SU-DHL-6 (cell line): ENCODE measurements around the gene ZBTB12.

ENCODE experiments used
- H2AFZ ChIP-seq: fragments of 200-600 bp; sonication (generic); 2 replicates; pipeline ENCODE4 v1.6.1; 2014; ENCODE audit warnings: low read depth, mild to moderate bottlenecking, moderate library complexity, mixed read lengths, antibody characterized with exemption, low read length; ENCODE audit not compliant: severe bottlenecking
- H3F3A ChIP-seq: fragments of 200-600 bp; shearing (Covaris generic); 2 replicates; pipeline ENCODE4 v1.6.0; 2016; ENCODE audit warnings: antibody characterized with exemption, mild to moderate bottlenecking; ENCODE audit not compliant: insufficient read depth
- H3K27ac ChIP-seq: fragments of 200-600 bp; sonication (generic); 2 replicates; pipeline ENCODE4 v1.5.1; 2016; ENCODE audit warnings: low read depth, mild to moderate bottlenecking, low read length, moderate library complexity, mixed read lengths
- H3K27me3 ChIP-seq: fragments of 200-600 bp; sonication (generic), shearing (Covaris generic); 2 replicates; pipeline ENCODE4 v1.6.0; 2014; ENCODE audit warnings: mild to moderate bottlenecking, low read length
- H3K36me3 ChIP-seq: fragments of 200-600 bp; sonication (generic); 2 replicates; pipeline ENCODE4 v1.6.1; 2014; ENCODE audit warnings: mild to moderate bottlenecking, low read length, mixed read lengths
- H3K4me2 ChIP-seq: fragments of 300-600, 200-600 bp; shearing (Covaris generic), sonication (generic); 2 replicates; pipeline ENCODE4 v1.6.0; 2014; ENCODE audit warnings: low read length, low read depth, mild to moderate bottlenecking; ENCODE audit not compliant: poor library complexity, severe bottlenecking
- H3K4me3 ChIP-seq: fragments of 200-600 bp; sonication (generic); 2 replicates; pipeline ENCODE4 v1.5.1; 2014; ENCODE audit warnings: antibody characterized with exemption, low read length, mild to moderate bottlenecking, mixed read lengths; ENCODE audit not compliant: insufficient read depth, poor library complexity, severe bottlenecking
- H3K79me2 ChIP-seq: fragments of 200-600 bp; sonication (generic); 2 replicates; pipeline ENCODE4 v1.6.1; 2014; ENCODE audit warnings: mild to moderate bottlenecking, low read length, moderate library complexity; ENCODE audit not compliant: insufficient read depth
- H3K9ac ChIP-seq: fragments of 200-600 bp; sonication (generic); 2 replicates; pipeline ENCODE4 v1.7.0; 2014; ENCODE audit warnings: mild to moderate bottlenecking, low read length
- H3K9me2 ChIP-seq: fragments of 200-600 bp; sonication (generic); replicated peaks from 2 replicates; pipeline ENCODE4 v1.6.1; 2014; ENCODE audit warnings: low read length; ENCODE audit not compliant: insufficient read depth
- H3K9me3 ChIP-seq: fragments of 200-600 bp; sonication (generic); 2 replicates; pipeline ENCODE4 v1.6.1; 2014; ENCODE audit warnings: low read length, mixed read lengths; ENCODE audit not compliant: insufficient read depth
- H4K20me1 ChIP-seq: fragments of 200-600 bp; sonication (generic); 2 replicates; pipeline ENCODE4 v1.6.1; 2014; ENCODE audit warnings: low read depth, mild to moderate bottlenecking, antibody characterized with exemption, low read length, moderate library complexity, mixed read lengths
- EZH2phosphoT487 ChIP-seq: fragments of 200-600 bp; sonication (generic), shearing (Covaris generic); conservative IDR thresholded peaks from 2 replicates; pipeline ENCODE4 v1.6.1; 2018; ENCODE audit warnings: mild to moderate bottlenecking, antibody characterized with exemption, low read length, moderate library complexity, mixed read lengths
- TF ChIP-seq, protein P1 (sequence below): fragments of 200-600 bp; sonication (generic); IDR thresholded peaks from one replicate; pipeline ENCODE4 v1.5.1; 2017; ENCODE audit warnings: antibody characterized with exemption, mild to moderate bottlenecking, low read length, moderate library complexity; ENCODE audit not compliant: insufficient read depth, poor library complexity, severe bottlenecking

The ZBTB12 gene

GRCh38 chr6:31882344-31882743 lies 19.5 kb downstream of the ZBTB12 start:
- TF ChIP-seq, protein P1, sequence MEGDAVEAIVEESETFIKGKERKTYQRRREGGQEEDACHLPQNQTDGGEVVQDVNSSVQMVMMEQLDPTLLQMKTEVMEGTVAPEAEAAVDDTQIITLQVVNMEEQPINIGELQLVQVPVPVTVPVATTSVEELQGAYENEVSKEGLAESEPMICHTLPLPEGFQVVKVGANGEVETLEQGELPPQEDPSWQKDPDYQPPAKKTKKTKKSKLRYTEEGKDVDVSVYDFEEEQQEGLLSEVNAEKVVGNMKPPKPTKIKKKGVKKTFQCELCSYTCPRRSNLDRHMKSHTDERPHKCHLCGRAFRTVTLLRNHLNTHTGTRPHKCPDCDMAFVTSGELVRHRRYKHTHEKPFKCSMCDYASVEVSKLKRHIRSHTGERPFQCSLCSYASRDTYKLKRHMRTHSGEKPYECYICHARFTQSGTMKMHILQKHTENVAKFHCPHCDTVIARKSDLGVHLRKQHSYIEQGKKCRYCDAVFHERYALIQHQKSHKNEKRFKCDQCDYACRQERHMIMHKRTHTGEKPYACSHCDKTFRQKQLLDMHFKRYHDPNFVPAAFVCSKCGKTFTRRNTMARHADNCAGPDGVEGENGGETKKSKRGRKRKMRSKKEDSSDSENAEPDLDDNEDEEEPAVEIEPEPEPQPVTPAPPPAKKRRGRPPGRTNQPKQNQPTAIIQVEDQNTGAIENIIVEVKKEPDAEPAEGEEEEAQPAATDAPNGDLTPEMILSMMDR, result no peak
- TF ChIP-seq EZH2phosphoT487, result no peak
- no peak overlapping the region for H3K4me3 ChIP-seq
- H3K27me3 ChIP-seq, result no peaks in the 10 kb centered on the region
- no peaks in the 10 kb centered on the region for H3K9me3 ChIP-seq
- no peaks in the 10 kb centered on the region for H3K9me2 ChIP-seq
- no peak overlapping the region for H2AFZ ChIP-seq
- H3K36me3 ChIP-seq, result no peaks in the 10 kb centered on the region
- no peaks in the 10 kb centered on the region for H3K79me2 ChIP-seq
- no peak overlapping the region for H3K27ac ChIP-seq
- no peak overlapping the region for H3K9ac ChIP-seq
- H4K20me1 ChIP-seq, result no peaks in the 10 kb centered on the region
- H3F3A ChIP-seq, result no peaks in the 10 kb centered on the region
- H3K4me2 ChIP-seq, result no peak overlapping the region

- TF ChIP-seq, protein P1, result no peak
- TF ChIP-seq EZH2phosphoT487, result no peak
- H3K79me2 ChIP-seq, result no peaks in the 10 kb centered on the region
- H3K27me3 ChIP-seq, result no peaks in the 10 kb centered on the region
- H2AFZ ChIP-seq, result no peak overlapping the region
- no peak overlapping the region for H3K4me2 ChIP-seq
- H3F3A ChIP-seq, result no peaks in the 10 kb centered on the region
- no peak overlapping the region for H3K27ac ChIP-seq
- no peak overlapping the region for H3K9ac ChIP-seq
- no peaks in the 10 kb centered on the region for H4K20me1 ChIP-seq
- no peaks in the 10 kb centered on the region for H3K36me3 ChIP-seq
- H3K4me3 ChIP-seq, result no peak overlapping the region
- no peaks in the 10 kb centered on the region for H3K9me3 ChIP-seq
- no peaks in the 10 kb centered on the region for H3K9me2 ChIP-seq
Measured at GRCh38 chr6:31881136-31881859, 20.6 kb downstream of the ZBTB12 start.

DNA sequence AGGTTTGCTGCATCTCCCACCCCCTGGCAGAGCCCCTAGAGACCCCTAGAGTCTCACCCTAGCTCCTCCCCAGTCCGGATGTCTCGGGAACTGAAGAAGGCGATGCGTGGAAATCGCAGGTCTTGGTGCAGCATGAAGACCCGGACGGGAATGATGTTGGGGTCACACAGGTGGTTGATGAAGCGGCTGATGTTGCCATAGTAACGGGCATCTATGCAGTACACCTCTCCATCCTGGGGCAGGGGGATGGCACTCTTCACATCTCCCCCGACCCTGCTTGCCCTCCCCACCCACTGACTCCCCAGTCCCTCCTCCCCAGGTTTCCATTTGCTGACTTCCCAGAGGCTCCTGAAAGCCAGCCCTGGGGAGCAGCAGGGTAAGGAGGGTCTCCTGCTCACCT lies 21.3 kb downstream of the ZBTB12 start:
- H3K27ac ChIP-seq, result no peak overlapping the region
- H3K4me2 ChIP-seq, result no peak overlapping the region
- H3K36me3 ChIP-seq, result no peaks in the 10 kb centered on the region
- TF ChIP-seq EZH2phosphoT487, result no peak
- TF ChIP-seq, protein P1, result no peak
- no peaks in the 10 kb centered on the region for H3F3A ChIP-seq
- no peaks in the 10 kb centered on the region for H3K9me3 ChIP-seq
- H3K4me3 ChIP-seq, result no peak overlapping the region
- no peak overlapping the region for H3K9ac ChIP-seq
- no peaks in the 10 kb centered on the region for H3K79me2 ChIP-seq
- no peaks in the 10 kb centered on the region for H4K20me1 ChIP-seq
- H3K9me2 ChIP-seq, result no peaks in the 10 kb centered on the region
- no peaks in the 10 kb centered on the region for H3K27me3 ChIP-seq
- no peak overlapping the region for H2AFZ ChIP-seq
